H1 (cell line): Measurements from ENCODE around the gene BUB1B. TPM values are rescaled to one million over a fixed set of nuclear protein-coding genes. Genes with fewer than 3 reads are reported as not detected.

Experiments
- CTCF ChIA-PET: fragments of 300-600 bp; sonication (Branson Sonifier 250); formaldehyde crosslinking; loops from one replicate; lab custom pipeline; 2021; ENCODE audit not compliant: partially characterized antibody; lab: Charles Lee
- POLR2A ChIA-PET: fragments of 300-600 bp; sonication (Branson Sonifier 250); formaldehyde crosslinking; loops from one replicate; lab custom pipeline; 2021; ENCODE audit warnings: inconsistent platforms; ENCODE audit not compliant: partially characterized antibody; lab: Charles Lee
- DNase-seq, 2 experiments: peaks; one replicate each; pipeline versions ENCODE4 v3.0.0 to v3.0.0-alpha.2; 2010 to 2022; ENCODE audit warnings: low spot score in 2 of 2, low read depth in 1 of 2, mixed read lengths in 1 of 2
- FAIRE-seq: peaks from 2 replicates; lab custom pipeline; 2011; peaks lifted over from hg19 to GRCh38; lab: Jason Lieb, UNC
- H2AFZ ChIP-seq: 2 replicates; pipeline ENCODE4 v1.8.1; 2012; ENCODE audit warnings: low read length, inconsistent platforms
- H2AK5ac ChIP-seq: 2 replicates; pipeline ENCODE4 v1.6.1; 2013; ENCODE audit warnings: low read depth, low read length
- H2BK120ac ChIP-seq: replicated peaks from 2 replicates; pipeline ENCODE3; 2013; ENCODE audit warnings: low read depth, low read length, inconsistent platforms
- H2BK12ac ChIP-seq: 2 replicates; pipeline ENCODE4 v1.6.1; 2013; ENCODE audit warnings: low read depth, low read length
- H2BK15ac ChIP-seq: 2 replicates; pipeline ENCODE4 v1.6.1; 2013; ENCODE audit warnings: low read length
- H2BK20ac ChIP-seq: 2 replicates; pipeline ENCODE4 v1.6.1; 2013; ENCODE audit warnings: low read length
- H2BK5ac ChIP-seq: 2 replicates; pipeline ENCODE4 v1.6.1; 2013; ENCODE audit warnings: low read depth, low read length
- H3K14ac ChIP-seq: 2 replicates; pipeline ENCODE4 v1.6.1; 2013; ENCODE audit warnings: inconsistent platforms; ENCODE audit not compliant: insufficient read length
- H3K18ac ChIP-seq: 2 replicates; pipeline ENCODE4 v1.6.1; 2013; ENCODE audit warnings: low read length; ENCODE audit errors: extremely low read depth
- H3K23ac ChIP-seq: 2 replicates; pipeline ENCODE4 v1.6.1; 2013; ENCODE audit warnings: inconsistent platforms; ENCODE audit not compliant: insufficient read length
- H3K23me2 ChIP-seq: 2 replicates; pipeline ENCODE4 v1.6.1; 2013; ENCODE audit warnings: low read depth, low read length
- H3K27ac ChIP-seq: 2 replicates; pipeline ENCODE4 v1.6.1; 2011; ENCODE audit warnings: low read depth, low read length, inconsistent platforms
- H3K27me3 ChIP-seq, 4 experiments: replicated peaks in 1 of 4; 1 replicate in 1 of 4; 2 replicates in 3 of 4; pipeline versions ENCODE4 v1.6.1 to v1.8.1; 2011 to 2013; ENCODE audit warnings: low read length in 3 of 4, mild to moderate bottlenecking in 3 of 4, inconsistent platforms in 2 of 4, mixed read lengths in 2 of 4, moderate library complexity in 1 of 4; ENCODE audit not compliant: control insufficient read depth in 3 of 4, insufficient read depth in 3 of 4; ENCODE audit errors: extremely low read depth in 1 of 4
- H3K36me3 ChIP-seq, 4 experiments: 2 replicates each; pipeline versions ENCODE4 v1.6.1 to v1.8.1; 2011 to 2013; ENCODE audit warnings: mild to moderate bottlenecking in 4 of 4, low read length in 3 of 4, moderate library complexity in 2 of 4, control low read depth in 1 of 4, inconsistent platforms in 1 of 4; ENCODE audit not compliant: insufficient read depth in 4 of 4, control insufficient read depth in 2 of 4
- H3K4ac ChIP-seq: replicated peaks from 2 replicates; pipeline ENCODE3; 2013; ENCODE audit warnings: low read length, low read depth, mixed read lengths, inconsistent platforms; ENCODE audit not compliant: insufficient read length
- H3K4me1 ChIP-seq, 4 experiments: replicated peaks in 1 of 4; 1 replicate in 1 of 4; 2 replicates in 3 of 4; pipeline versions ENCODE4 v1.6.1 to v1.8.1; 2011 to 2013; ENCODE audit warnings: low read length in 3 of 4, inconsistent platforms in 2 of 4, mixed read lengths in 1 of 4; ENCODE audit not compliant: insufficient read depth in 4 of 4, control insufficient read depth in 3 of 4
- H3K4me2 ChIP-seq, 2 experiments: 2 replicates each; pipeline versions ENCODE4 v1.6.1 to v1.8.1; 2011 to 2013; ENCODE audit warnings: low read depth in 2 of 2, low read length in 2 of 2, control low read depth in 1 of 2, inconsistent platforms in 1 of 2, mild to moderate bottlenecking in 1 of 2; ENCODE audit not compliant: insufficient read depth in 1 of 2
- H3K4me3 ChIP-seq, 4 experiments: fragments of 200-600, 300-600 bp in 1 of 4; sonication (generic), shearing (Covaris generic), sonication (Bioruptor Twin) in 1 of 4; 2 replicates each; pipeline versions ENCODE4 v1.5.1 to v1.8.1; 2011 to 2016; ENCODE audit warnings: low read length in 4 of 4, low read depth in 3 of 4, control low read depth in 2 of 4, inconsistent platforms in 2 of 4, mild to moderate bottlenecking in 2 of 4, mixed read lengths in 1 of 4, moderate library complexity in 1 of 4; ENCODE audit not compliant: insufficient read depth in 2 of 4; ENCODE audit errors: extremely low read depth in 1 of 4
- H3K56ac ChIP-seq: replicated peaks from 2 replicates; pipeline ENCODE3; 2013; ENCODE audit warnings: low read depth, mild to moderate bottlenecking, mixed read lengths, low read length, inconsistent platforms; ENCODE audit not compliant: insufficient read length
- H3K79me1 ChIP-seq: 2 replicates; pipeline ENCODE4 v1.6.1; 2013; ENCODE audit warnings: low read depth, low read length, control low read depth
- H3K79me2 ChIP-seq, 2 experiments: 2 replicates each; pipeline versions ENCODE4 v1.6.1 to v1.8.1; 2012 to 2013; ENCODE audit warnings: low read length in 2 of 2, mild to moderate bottlenecking in 2 of 2, inconsistent platforms in 1 of 2; ENCODE audit not compliant: insufficient read depth in 2 of 2, control insufficient read depth in 1 of 2
- H3K9ac ChIP-seq, 4 experiments: replicated peaks in 1 of 4; 1 replicate in 1 of 4; 2 replicates in 3 of 4; pipeline versions ENCODE4 v1.6.1 to v1.8.1; 2011 to 2013; ENCODE audit warnings: low read depth in 3 of 4, low read length in 3 of 4, control low read depth in 2 of 4, mild to moderate bottlenecking in 2 of 4, moderate library complexity in 2 of 4, inconsistent platforms in 1 of 4; ENCODE audit errors: extremely low read depth in 1 of 4
- H3K9me3 ChIP-seq, 2 experiments: 2 replicates each; pipeline versions ENCODE4 v1.6.1 to v1.8.1; 2012 to 2013; ENCODE audit warnings: mild to moderate bottlenecking in 2 of 2, moderate library complexity in 2 of 2, control low read depth in 1 of 2, inconsistent platforms in 1 of 2, low read depth in 1 of 2, low read length in 1 of 2, mixed read lengths in 1 of 2; ENCODE audit not compliant: insufficient read depth in 2 of 2
- H4K20me1 ChIP-seq, 2 experiments: replicated peaks in 1 of 2; 2 replicates each; pipeline versions ENCODE3 to v1.8.1; 2011 to 2013; ENCODE audit warnings: inconsistent platforms in 2 of 2, low read length in 2 of 2, mild to moderate bottlenecking in 1 of 2; ENCODE audit not compliant: insufficient read depth in 2 of 2, control insufficient read depth in 1 of 2
- H4K5ac ChIP-seq: 2 replicates; pipeline ENCODE4 v1.6.1; 2013; ENCODE audit warnings: low read length, low read depth, mixed read lengths, inconsistent platforms; ENCODE audit not compliant: insufficient read length
- H4K8ac ChIP-seq: 2 replicates; pipeline ENCODE4 v1.8.0; 2013; ENCODE audit warnings: mild to moderate bottlenecking, moderate library complexity, low read length, inconsistent platforms; ENCODE audit not compliant: insufficient read depth; ENCODE audit errors: extremely low read depth
- H4K91ac ChIP-seq: replicated peaks from 2 replicates; pipeline ENCODE3; 2013; ENCODE audit warnings: low read length, mixed read lengths, inconsistent platforms; ENCODE audit not compliant: insufficient read length
- SP4 ChIP-seq: IDR thresholded peaks from 2 replicates; pipeline ENCODE4 v1.6.1; 2012; ENCODE audit warnings: low read length, inconsistent platforms
- WGBS, 2 experiments: shearing (Covaris generic) in 1 of 2; methylation state at CpG; one replicate each; pipeline versions ENCODE4 v1.1.6 to v1.1.7; 2013 to 2015; ENCODE audit warnings: low lambda C conversion rate in 2 of 2, mixed read lengths in 2 of 2, inconsistent platforms in 1 of 2, low coverage in 1 of 2, missing lambda C conversion rate in 1 of 2; ENCODE audit not compliant: insufficient replicate concordance in 2 of 2, insufficient coverage in 1 of 2, insufficient read length in 1 of 2; ENCODE audit errors: extremely low coverage in 1 of 2, missing lambda C conversion rate in 1 of 2; 5-methylcytosine and 5-hydroxymethylcytosine counted together
- polyA plus RNA-seq, 7 experiments: library from polyadenylated mRNA; depleted of rRNA in 3 of 7; stranded (reverse) in 5 of 7; unstranded in 2 of 7; fragments of >200 nt in 5 of 7; fragments of 200-250 nt in 2 of 7; gene quantifications; 1 replicate in 5 of 7; 2 replicates in 1 of 7; 4 replicates in 1 of 7; pipeline versions ENCODE4 v1.2.1 to v1.2.3, GENCODE V29; 2011 to 2013; ENCODE audit warnings: missing spikeins in 2 of 7, mixed read lengths in 2 of 7
- total RNA-seq: library from RNA; stranded (reverse); fragmentation: NEBNext Ultra II Directional; extraction: Animal tissue kit (Norgen Biotek cat#: 25700); gene quantifications from 2 replicates; pipeline ENCODE4 v1.2.1, GENCODE V29; 2021
- TF ChIP-seq, protein P1 (sequence below), 3 experiments: IDR thresholded peaks; 1 replicate in 2 of 3; 2 replicates in 1 of 3; pipeline versions ENCODE4 v1.5.1 to v1.6.1; 2011; ENCODE audit warnings: low read length in 3 of 3, mild to moderate bottlenecking in 3 of 3, inconsistent platforms in 2 of 3, low read depth in 1 of 3, moderate library complexity in 1 of 3; ENCODE audit not compliant: insufficient read depth in 1 of 3; ENCODE audit errors: control extremely low read depth in 1 of 3

Gene BUB1B
- total and polyA plus RNA-seq, 2 of the 8 experiments (the other 6 are each of a cell fraction or from before 2014, with no cell fraction given): 48.9 to 144 TPM

DNA sequence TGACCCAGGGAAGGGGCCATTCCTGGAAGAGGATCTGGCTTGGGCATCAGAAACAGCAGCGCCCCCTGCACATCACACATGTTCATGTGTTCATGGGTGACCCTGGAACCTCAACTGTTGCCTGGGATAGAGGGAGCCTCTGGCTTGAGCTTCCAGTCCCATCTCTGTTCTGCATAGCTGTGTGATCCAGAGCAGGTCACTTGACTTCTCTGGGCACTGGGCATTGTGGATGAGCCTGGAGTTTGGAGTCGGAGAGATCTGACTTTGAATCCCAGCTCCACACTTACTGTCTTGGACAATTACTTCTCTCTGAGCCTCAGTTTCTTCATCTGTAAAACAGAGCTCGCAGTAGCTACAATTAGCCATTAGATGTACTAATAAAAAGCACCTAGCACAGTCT, 93.6 kb downstream of the BUB1B start:
- H3K4ac ChIP-seq: no peak overlapping the region
- H2BK15ac ChIP-seq: no peak overlapping the region
- H2AFZ ChIP-seq: no peak overlapping the region
- no peak overlapping the region for H4K91ac ChIP-seq
- no peak for DNase-seq
- FAIRE-seq: no peak
- H3K79me1 ChIP-seq: no peaks in the 10 kb centered on the region; the same call in 1 of the 2 replicates
- POLR2A ChIA-PET: interaction anchor here (1.1 to 1.8 kb wide), 4 partner anchors 8 to 18 kb away, joined by 3 to 6 read pairs (median 6); partner anchors contain the start of gene PAK6
- H3K23me2 ChIP-seq: peaks cover 7% of the 10 kb centered on the region; the same call in 1 of the 2 replicates
- H3K56ac ChIP-seq: no peak overlapping the region
- no peak overlapping the region for H4K5ac ChIP-seq
- H3K18ac ChIP-seq: no peak overlapping the region
- H3K23ac ChIP-seq: no peak overlapping the region
- TF ChIP-seq SP4: no peak
- TF ChIP-seq, protein P1, sequence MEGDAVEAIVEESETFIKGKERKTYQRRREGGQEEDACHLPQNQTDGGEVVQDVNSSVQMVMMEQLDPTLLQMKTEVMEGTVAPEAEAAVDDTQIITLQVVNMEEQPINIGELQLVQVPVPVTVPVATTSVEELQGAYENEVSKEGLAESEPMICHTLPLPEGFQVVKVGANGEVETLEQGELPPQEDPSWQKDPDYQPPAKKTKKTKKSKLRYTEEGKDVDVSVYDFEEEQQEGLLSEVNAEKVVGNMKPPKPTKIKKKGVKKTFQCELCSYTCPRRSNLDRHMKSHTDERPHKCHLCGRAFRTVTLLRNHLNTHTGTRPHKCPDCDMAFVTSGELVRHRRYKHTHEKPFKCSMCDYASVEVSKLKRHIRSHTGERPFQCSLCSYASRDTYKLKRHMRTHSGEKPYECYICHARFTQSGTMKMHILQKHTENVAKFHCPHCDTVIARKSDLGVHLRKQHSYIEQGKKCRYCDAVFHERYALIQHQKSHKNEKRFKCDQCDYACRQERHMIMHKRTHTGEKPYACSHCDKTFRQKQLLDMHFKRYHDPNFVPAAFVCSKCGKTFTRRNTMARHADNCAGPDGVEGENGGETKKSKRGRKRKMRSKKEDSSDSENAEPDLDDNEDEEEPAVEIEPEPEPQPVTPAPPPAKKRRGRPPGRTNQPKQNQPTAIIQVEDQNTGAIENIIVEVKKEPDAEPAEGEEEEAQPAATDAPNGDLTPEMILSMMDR (IDR thresholded peaks at IDR 0.05; ENCODE audit: control extremely low read depth in 1 of 3, insufficient read depth in 1 of 3, low read depth in 1 of 3, low read length in 3 of 3): peak; percentile 18 to 35 (median 24)
- no peak overlapping the region for H3K27ac ChIP-seq
- H3K36me3 ChIP-seq: no peaks in the 10 kb centered on the region
- no peak overlapping the region for H2AK5ac ChIP-seq
- no peak overlapping the region for H2BK5ac ChIP-seq
- H3K9ac ChIP-seq: no peak overlapping the region
- H3K79me2 ChIP-seq: no peaks in the 10 kb centered on the region
- no peaks in the 10 kb centered on the region for H3K9me3 ChIP-seq
- CTCF ChIA-PET: interaction anchor here (1.0 to 46.3 kb wide), 16 partner anchors 6 to 214 kb away, joined by 3 to 1340 read pairs (median 4); partner anchors contain the start of gene PAK6
- no peak overlapping the region for H3K4me3 ChIP-seq
- no peak overlapping the region for H2BK20ac ChIP-seq
- H4K8ac ChIP-seq: no peak overlapping the region
- no peak overlapping the region for H2BK120ac ChIP-seq
- no peaks in the 10 kb centered on the region for H4K20me1 ChIP-seq
- peaks cover 0 to 24% (median 14%) of the 10 kb centered on the region in 4 experiments; a peak in 6 of 7 replicates for H3K4me1 ChIP-seq
- WGBS, 2 experiments: 95% methylated on average over 3 of the region's 3 CpGs; no CpG with 5 or more reads in 1 of the 2 experiments
- H3K4me2 ChIP-seq: no peak overlapping the region
- no peak overlapping the region for H3K14ac ChIP-seq
- H3K27me3 ChIP-seq: peaks cover 11 to 41% (median 32%) of the 10 kb centered on the region in 4 experiments
- H2BK12ac ChIP-seq: no peak overlapping the region
